ENCODE data around the gene HAO1.

Gene HAO1

DNA sequence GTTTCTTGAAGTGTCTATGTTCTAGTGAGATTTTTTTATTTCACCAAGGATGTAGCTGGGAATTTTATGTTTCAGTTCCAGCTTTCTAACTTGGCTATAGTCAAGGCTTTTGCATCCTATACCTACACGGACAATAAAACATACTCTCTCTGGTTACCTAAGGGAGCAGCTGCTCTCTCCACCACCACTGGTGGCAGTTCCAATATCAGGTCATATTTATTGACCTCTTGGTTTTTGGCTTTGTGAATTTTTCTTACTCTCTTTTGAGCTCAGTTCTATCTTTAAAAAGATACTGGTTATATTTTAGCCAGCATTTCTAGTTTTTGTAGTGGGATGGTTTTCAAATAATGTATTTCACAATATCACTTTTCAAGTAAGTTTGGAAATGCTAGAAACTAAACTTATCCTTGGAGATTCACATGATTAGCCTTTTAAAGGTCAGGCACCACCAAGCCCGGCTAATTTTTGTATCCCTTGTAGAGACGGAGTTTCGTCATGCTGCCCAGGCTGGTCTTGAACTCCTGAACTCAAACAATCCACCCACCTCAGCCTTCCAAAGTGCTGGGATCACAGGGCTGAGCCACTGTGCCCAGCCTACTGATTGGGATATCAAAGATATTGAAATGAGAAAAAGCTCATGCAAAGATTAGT is 34.7 kb upstream of the HAO1 start:
- Histone ChIP-seq H3K4me2 (ENCODE audit: insufficient read depth, low read length, poor library complexity, severe bottlenecking) (no peak overlapping the region), H3K4me1 (ENCODE audit: control insufficient read depth in 2 of 2, insufficient read depth in 1 of 2, low read depth in 1 of 2, low read length in 2 of 2) (no peaks in the 10 kb centered on the region), H3K9ac (ENCODE audit: low read depth, low read length, poor library complexity) (no peak overlapping the region), H3K27me3 (ENCODE audit: control insufficient read depth in 3 of 3, insufficient read depth in 3 of 3, low read depth in 1 of 3, low read length in 3 of 3) (no peaks in the 10 kb centered on the region), H3K23ac (ENCODE audit: low read depth, low read length, poor library complexity) (no peak overlapping the region), H3K27ac (replicated peaks; ENCODE audit: low read length) (no peak overlapping the region), H3K4me3 (ENCODE audit: low read length in 2 of 2) (no peak overlapping the region), H3K4ac (ENCODE audit: low read length) (no peak overlapping the region), H4K8ac (ENCODE audit: low read depth, low read length) (no peak overlapping the region), H3K79me1 (ENCODE audit: low read depth, low read length) (no peaks in the 10 kb centered on the region), H2AFZ (ENCODE audit: low read length) (no peak overlapping the region), H3K18ac (ENCODE audit: low read length) (no peak overlapping the region), H2BK15ac (ENCODE audit: low read length) (no peak overlapping the region), H2BK12ac (ENCODE audit: low read length) (no peak overlapping the region), H2AK5ac (ENCODE audit: low read depth, low read length) (no peak overlapping the region), H3K36me3 (replicated peaks in 1 of 2; ENCODE audit: control insufficient read depth in 2 of 2, insufficient read depth in 2 of 2, low read length in 2 of 2) (no peaks in the 10 kb centered on the region), H2BK5ac (ENCODE audit: low read length) (no peak overlapping the region), H3K14ac (ENCODE audit: low read length) (no peak overlapping the region), H4K91ac (ENCODE audit: low read depth, low read length, poor library complexity) (no peak overlapping the region), H2BK120ac (ENCODE audit: low read depth, low read length) (no peak overlapping the region), H3K9me3 (replicated peaks in 1 of 2; ENCODE audit: control insufficient read depth in 2 of 2, insufficient read depth in 1 of 2, low read depth in 1 of 2, low read length in 2 of 2) (no peaks in the 10 kb centered on the region)
- WGBS, 2 donors (ENCODE audit: extremely low coverage in 2 of 2, insufficient read length in 2 of 2, insufficient replicate concordance in 1 of 2) = no CpG with 5 or more reads among the region's 4 CpGs
- DNase-seq (ENCODE audit: low spot score) = no peak

DNA sequence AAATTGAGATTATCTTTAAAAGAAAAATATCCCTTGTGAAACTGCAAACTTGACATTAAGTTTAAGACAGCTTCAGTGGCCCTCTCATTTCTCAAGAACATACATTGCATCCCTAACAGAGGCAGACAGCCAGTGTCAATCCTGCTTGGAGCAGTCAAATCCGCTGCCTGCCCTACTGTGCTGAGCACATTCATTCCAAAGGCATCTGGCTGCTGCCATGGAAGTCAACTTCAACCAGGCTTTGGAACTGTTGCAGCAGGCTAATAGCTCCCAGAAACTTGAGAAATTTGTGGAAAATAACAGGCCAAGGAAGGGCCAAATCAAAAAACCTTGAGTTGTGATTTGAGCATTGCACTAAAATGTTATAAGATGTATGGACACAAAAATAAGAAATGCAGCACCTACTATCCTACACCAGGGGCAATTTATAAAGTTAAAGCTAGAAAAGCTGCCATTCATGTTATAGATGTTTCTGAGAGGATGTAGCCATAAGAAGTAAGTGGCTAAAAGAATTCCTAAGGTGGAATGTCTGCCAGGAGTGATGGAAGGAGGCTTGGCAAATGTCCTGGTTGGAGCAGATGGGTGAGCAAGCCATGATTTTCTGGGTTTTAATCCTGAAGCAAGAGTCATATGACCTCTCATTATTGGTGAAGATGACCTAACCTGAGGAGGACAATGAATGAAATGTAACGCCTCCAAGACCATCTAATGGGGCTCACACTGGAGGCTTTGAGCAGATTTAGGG is 31.4 kb upstream of the HAO1 start:
- Histone ChIP-seq H2BK15ac (ENCODE audit: low read length) (no peak overlapping the region), H3K4me1 (ENCODE audit: control insufficient read depth in 2 of 2, insufficient read depth in 1 of 2, low read depth in 1 of 2, low read length in 2 of 2) (no peaks in the 10 kb centered on the region), H3K4me3 (ENCODE audit: low read length in 2 of 2) (no peak overlapping the region), H3K79me1 (ENCODE audit: low read depth, low read length) (no peaks in the 10 kb centered on the region), H3K23ac (ENCODE audit: low read depth, low read length, poor library complexity) (no peak overlapping the region), H2AK5ac (ENCODE audit: low read depth, low read length) (no peak overlapping the region), H2AFZ (ENCODE audit: low read length) (no peak overlapping the region), H3K36me3 (replicated peaks in 1 of 2; ENCODE audit: control insufficient read depth in 2 of 2, insufficient read depth in 2 of 2, low read length in 2 of 2) (no peaks in the 10 kb centered on the region), H3K27ac (replicated peaks; ENCODE audit: low read length) (no peak overlapping the region), H3K18ac (ENCODE audit: low read length) (no peak overlapping the region), H3K9ac (ENCODE audit: low read depth, low read length, poor library complexity) (no peak overlapping the region), H4K91ac (ENCODE audit: low read depth, low read length, poor library complexity) (no peak overlapping the region), H2BK120ac (ENCODE audit: low read depth, low read length) (no peak overlapping the region), H3K9me3 (replicated peaks in 1 of 2; ENCODE audit: control insufficient read depth in 2 of 2, insufficient read depth in 1 of 2, low read depth in 1 of 2, low read length in 2 of 2) (no peaks in the 10 kb centered on the region), H3K27me3 (ENCODE audit: control insufficient read depth in 3 of 3, insufficient read depth in 3 of 3, low read depth in 1 of 3, low read length in 3 of 3) (no peaks in the 10 kb centered on the region), H3K4me2 (ENCODE audit: insufficient read depth, low read length, poor library complexity, severe bottlenecking) (no peak overlapping the region), H2BK12ac (ENCODE audit: low read length) (no peak overlapping the region), H2BK5ac (ENCODE audit: low read length) (no peak overlapping the region), H3K14ac (ENCODE audit: low read length) (no peak overlapping the region), H4K8ac (ENCODE audit: low read depth, low read length) (no peak overlapping the region), H3K4ac (ENCODE audit: low read length) (no peak overlapping the region)
- DNase-seq (ENCODE audit: low spot score) = no peak
- no CpG with 5 or more reads among the region's 2 CpGs for WGBS, 2 donors (ENCODE audit: extremely low coverage in 2 of 2, insufficient read length in 2 of 2, insufficient replicate concordance in 1 of 2)

DNA sequence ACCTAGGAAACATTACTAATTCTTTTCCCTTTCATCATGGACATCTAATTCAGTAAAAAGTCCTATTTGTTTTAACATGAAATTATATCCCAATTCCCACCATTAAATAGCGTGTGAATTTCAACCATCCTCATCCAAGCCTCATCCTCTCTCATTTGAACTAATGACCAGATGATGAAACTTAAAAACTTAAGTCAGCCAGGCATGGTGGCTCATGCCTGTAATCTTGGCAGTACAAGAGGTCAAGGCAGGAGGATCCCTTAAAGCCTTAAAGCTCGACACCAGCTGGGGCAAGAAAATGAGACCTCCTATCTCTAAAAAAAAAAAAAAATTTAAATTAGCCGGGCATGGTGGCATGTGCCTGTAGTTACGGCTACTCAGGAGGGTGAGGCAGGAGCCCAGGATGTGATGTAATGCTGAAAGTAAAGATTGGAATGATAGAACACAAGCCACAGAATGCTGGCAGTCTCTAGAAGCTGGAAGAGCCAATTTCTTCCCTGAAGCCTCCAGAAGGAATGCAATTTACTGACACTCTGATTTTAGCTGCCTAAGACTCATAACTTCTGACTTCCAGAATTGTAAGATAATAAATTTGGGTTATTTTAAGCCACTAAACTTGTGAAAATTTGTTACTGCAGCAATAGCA is 27.1 kb upstream of the HAO1 start:
- no peak overlapping the region for H2BK12ac ChIP-seq (ENCODE audit: low read length)
- no peak for DNase-seq (ENCODE audit: low spot score)

DNA sequence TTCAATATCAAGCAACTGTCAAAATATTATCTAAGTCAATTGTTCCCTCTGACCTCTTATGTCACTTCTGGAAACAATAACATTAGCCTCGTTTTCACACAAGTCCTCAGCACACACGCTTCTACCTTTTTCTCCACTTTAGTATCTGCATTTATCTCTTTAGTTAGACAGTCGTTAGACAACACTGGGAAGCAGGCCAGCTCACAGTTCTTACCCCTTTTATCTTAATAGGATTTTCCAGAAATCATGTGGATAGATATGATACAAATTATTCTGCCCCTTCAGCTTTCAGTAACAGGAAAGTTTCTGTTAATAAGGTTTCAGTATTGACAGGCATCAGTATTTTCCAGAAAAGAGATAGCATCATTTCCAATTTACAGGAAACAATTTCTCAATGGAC is 25.9 kb upstream of the HAO1 start:
- Histone ChIP-seq H2BK12ac (ENCODE audit: low read length) (no peak overlapping the region), H3K18ac (ENCODE audit: low read length) (no peak overlapping the region), H3K27me3 (ENCODE audit: control insufficient read depth in 3 of 3, insufficient read depth in 3 of 3, low read depth in 1 of 3, low read length in 3 of 3) (no peaks in the 10 kb centered on the region), H2BK15ac (ENCODE audit: low read length) (no peak overlapping the region), H4K91ac (ENCODE audit: low read depth, low read length, poor library complexity) (no peak overlapping the region), H3K4me3 (ENCODE audit: low read length in 2 of 2) (no peak overlapping the region), H3K27ac (replicated peaks; ENCODE audit: low read length) (no peak overlapping the region), H3K23ac (ENCODE audit: low read depth, low read length, poor library complexity) (no peak overlapping the region), H3K4me2 (ENCODE audit: insufficient read depth, low read length, poor library complexity, severe bottlenecking) (no peak overlapping the region), H3K4ac (ENCODE audit: low read length) (no peak overlapping the region), H3K9me3 (replicated peaks in 1 of 2; ENCODE audit: control insufficient read depth in 2 of 2, insufficient read depth in 1 of 2, low read depth in 1 of 2, low read length in 2 of 2) (no peaks in the 10 kb centered on the region), H2BK120ac (ENCODE audit: low read depth, low read length) (no peak overlapping the region), H4K8ac (ENCODE audit: low read depth, low read length) (no peak overlapping the region), H2AFZ (ENCODE audit: low read length) (no peak overlapping the region), H3K79me1 (ENCODE audit: low read depth, low read length) (no peaks in the 10 kb centered on the region), H3K36me3 (replicated peaks in 1 of 2; ENCODE audit: control insufficient read depth in 2 of 2, insufficient read depth in 2 of 2, low read length in 2 of 2) (no peaks in the 10 kb centered on the region), H2AK5ac (ENCODE audit: low read depth, low read length) (no peak overlapping the region), H3K4me1 (ENCODE audit: control insufficient read depth in 2 of 2, insufficient read depth in 1 of 2, low read depth in 1 of 2, low read length in 2 of 2) (no peaks in the 10 kb centered on the region), H3K9ac (ENCODE audit: low read depth, low read length, poor library complexity) (no peak overlapping the region), H3K14ac (ENCODE audit: low read length) (no peak overlapping the region), H2BK5ac (ENCODE audit: low read length) (no peak overlapping the region)
- no CpG with 5 or more reads among the region's 3 CpGs for WGBS, 2 donors (ENCODE audit: extremely low coverage in 2 of 2, insufficient read length in 2 of 2, insufficient replicate concordance in 1 of 2)
- DNase-seq (ENCODE audit: low spot score) = no peak

More for the DNA sequence above, 27.1 kb upstream of the HAO1 start:
- Histone ChIP-seq H3K79me1 (ENCODE audit: low read depth, low read length) (no peaks in the 10 kb centered on the region), H3K9ac (ENCODE audit: low read depth, low read length, poor library complexity) (no peak overlapping the region), H2BK15ac (ENCODE audit: low read length) (no peak overlapping the region), H3K36me3 (replicated peaks in 1 of 2; ENCODE audit: control insufficient read depth in 2 of 2, insufficient read depth in 2 of 2, low read length in 2 of 2) (no peaks in the 10 kb centered on the region), H4K91ac (ENCODE audit: low read depth, low read length, poor library complexity) (no peak overlapping the region), H3K4me3 (ENCODE audit: low read length in 2 of 2) (no peak overlapping the region), H2AFZ (ENCODE audit: low read length) (no peak overlapping the region), H3K9me3 (replicated peaks in 1 of 2; ENCODE audit: control insufficient read depth in 2 of 2, insufficient read depth in 1 of 2, low read depth in 1 of 2, low read length in 2 of 2) (no peaks in the 10 kb centered on the region), H3K4me2 (ENCODE audit: insufficient read depth, low read length, poor library complexity, severe bottlenecking) (no peak overlapping the region), H3K4ac (ENCODE audit: low read length) (no peak overlapping the region), H3K27me3 (ENCODE audit: control insufficient read depth in 3 of 3, insufficient read depth in 3 of 3, low read depth in 1 of 3, low read length in 3 of 3) (no peaks in the 10 kb centered on the region), H3K18ac (ENCODE audit: low read length) (no peak overlapping the region), H2AK5ac (ENCODE audit: low read depth, low read length) (no peak overlapping the region), H3K27ac (replicated peaks; ENCODE audit: low read length) (no peak overlapping the region), H3K4me1 (ENCODE audit: control insufficient read depth in 2 of 2, insufficient read depth in 1 of 2, low read depth in 1 of 2, low read length in 2 of 2) (no peaks in the 10 kb centered on the region), H3K14ac (ENCODE audit: low read length) (no peak overlapping the region), H2BK5ac (ENCODE audit: low read length) (no peak overlapping the region), H3K23ac (ENCODE audit: low read depth, low read length, poor library complexity) (no peak overlapping the region), H2BK120ac (ENCODE audit: low read depth, low read length) (no peak overlapping the region), H4K8ac (ENCODE audit: low read depth, low read length) (no peak overlapping the region)
- no CpG with 5 or more reads among the region's 4 CpGs for WGBS, 2 donors (ENCODE audit: extremely low coverage in 2 of 2, insufficient read length in 2 of 2, insufficient replicate concordance in 1 of 2)

Measured in neuronal stem cell (in vitro differentiated cells).